Type B pancreatic cell (in vitro differentiated cells): ENCODE data around the gene PIEZO1. TPM values are rescaled to one million over a fixed set of nuclear protein-coding genes. Genes with fewer than 3 reads are reported as not detected.

ENCODE experiments used
- DNase-seq: peaks from one replicate; pipeline ENCODE4 v3.0.0; 2021; ENCODE audit warnings: mixed read lengths; ENCODE audit not compliant: unreplicated experiment; ENCODE audit errors: extremely low spot score
- H3K27ac Mint-ChIP-seq: 2 replicates; pipeline ENCODE4 v1.8.0; 2021; ENCODE audit warnings: mild to moderate bottlenecking, mixed read lengths
- H3K27me3 Mint-ChIP-seq: 2 replicates; pipeline ENCODE4 v1.8.0; 2021; ENCODE audit warnings: mixed read lengths
- H3K36me3 Mint-ChIP-seq: 2 replicates; pipeline ENCODE4 v1.8.0; 2021; ENCODE audit warnings: mixed read lengths
- H3K4me1 Mint-ChIP-seq: one replicate; pipeline ENCODE4 v1.8.0; 2021; ENCODE audit warnings: mixed read lengths; ENCODE audit not compliant: unreplicated experiment
- H3K4me3 Mint-ChIP-seq: 2 replicates; pipeline ENCODE4 v1.8.0; 2021; ENCODE audit warnings: mild to moderate bottlenecking, mixed read lengths
- H3K9me3 Mint-ChIP-seq: 2 replicates; pipeline ENCODE4 v1.8.0; 2021; ENCODE audit warnings: mixed read lengths
- CTCF ChIP-seq: fragments of 200-600 bp; sonication (generic); conservative IDR thresholded peaks from 2 replicates; pipeline ENCODE4 v1.5.0; 2021; ENCODE audit warnings: antibody characterized with exemption, mild to moderate bottlenecking
- total RNA-seq: library from RNA; stranded (reverse); gene quantifications from 2 replicates; pipeline ENCODE4 v1.2.1, GENCODE V29; 2021; ENCODE audit warnings: low replicate concordance

PIEZO1 gene
- total RNA-seq, 1 donor from 2014 or later, result 33.3 TPM

GRCh38 chr16:88815227-88815626, 30.2 kb upstream of the PIEZO1 start:
- H3K4me1 Mint-ChIP-seq, result peaks cover 3% of the 10 kb centered on the region
- no peaks in the 10 kb centered on the region for H3K9me3 Mint-ChIP-seq
- no peaks in the 10 kb centered on the region for H3K27me3 Mint-ChIP-seq
- H3K4me3 Mint-ChIP-seq, result no peak overlapping the region
- no peak for TF ChIP-seq CTCF
- H3K36me3 Mint-ChIP-seq, result no peaks in the 10 kb centered on the region
- H3K27ac Mint-ChIP-seq, result no peak overlapping the region
- no peak for DNase-seq

GRCh38 chr16:88814144-88814502, 29.1 kb upstream of the PIEZO1 start:
- Mint-ChIP-seq H3K9me3 (no peaks in the 10 kb centered on the region), H3K4me3 (no peak overlapping the region), H3K27ac (no peak overlapping the region), H3K36me3 (no peaks in the 10 kb centered on the region), H3K4me1 (peaks cover 3% of the 10 kb centered on the region), H3K27me3 (no peaks in the 10 kb centered on the region)
- no peak for TF ChIP-seq CTCF
- DNase-seq, result no peak

- TF ChIP-seq CTCF, result no peak
These were observed 28.5 kb upstream of the PIEZO1 start for GRCh38 chr16:88813269-88814143.

GRCh38 chr16:88812513-88813268, 27.7 kb upstream of the PIEZO1 start:
- no peak for DNase-seq
- Mint-ChIP-seq H3K27me3 (no peaks in the 10 kb centered on the region), H3K4me3 (peak overlapping the region; percentile 86), H3K9me3 (no peaks in the 10 kb centered on the region), H3K36me3 (no peaks in the 10 kb centered on the region), H3K27ac (peak overlapping the region; percentile 91), H3K4me1 (peaks cover 3% of the 10 kb centered on the region)
- peak; percentile 6 for TF ChIP-seq CTCF

More at GRCh38 chr16:88813269-88814143, 28.5 kb upstream of the PIEZO1 start:
- no peak for DNase-seq
- Mint-ChIP-seq H3K9me3 (no peaks in the 10 kb centered on the region), H3K4me3 (peak overlapping the region; percentile 55), H3K27ac (no peak overlapping the region), H3K4me1 (peaks cover 3% of the 10 kb centered on the region), H3K36me3 (no peaks in the 10 kb centered on the region), H3K27me3 (no peaks in the 10 kb centered on the region)

GRCh38 chr16:88811769-88812512, 26.9 kb upstream of the PIEZO1 start, which contains the start of gene APRT:
APRT (minus strand) TSS chr16:88811928; CDS start chr16:88811899, 29 bp downstream.
- Mint-ChIP-seq H3K27ac (peak within 1 kb of the TSS; percentile 96), H3K4me1 (peaks cover 3% of the 10 kb centered on the region)
- peak; percentile 60 for TF ChIP-seq CTCF

More at GRCh38 chr16:88811769-88812512, 26.9 kb upstream of the PIEZO1 start, which contains the start of gene APRT:
- Mint-ChIP-seq H3K4me3 (peak within 1 kb of the TSS; percentile 94), H3K27me3 (no peaks in the 10 kb centered on the region), H3K9me3 (no peaks in the 10 kb centered on the region), H3K36me3 (no peaks in the 10 kb centered on the region)
- peak; percentile 99 for DNase-seq
